HG03432 (cell line): ENCODE data around the gene SLC6A5.

Source experiments
- ATAC-seq: cut with Tn5 transposase; IDR thresholded peaks from one replicate; pipeline ENCODE4 v1.9.1; 2021; ENCODE audit warnings: mild to moderate bottlenecking, moderate library complexity; ENCODE audit not compliant: unreplicated experiment

SLC6A5 gene

DNA sequence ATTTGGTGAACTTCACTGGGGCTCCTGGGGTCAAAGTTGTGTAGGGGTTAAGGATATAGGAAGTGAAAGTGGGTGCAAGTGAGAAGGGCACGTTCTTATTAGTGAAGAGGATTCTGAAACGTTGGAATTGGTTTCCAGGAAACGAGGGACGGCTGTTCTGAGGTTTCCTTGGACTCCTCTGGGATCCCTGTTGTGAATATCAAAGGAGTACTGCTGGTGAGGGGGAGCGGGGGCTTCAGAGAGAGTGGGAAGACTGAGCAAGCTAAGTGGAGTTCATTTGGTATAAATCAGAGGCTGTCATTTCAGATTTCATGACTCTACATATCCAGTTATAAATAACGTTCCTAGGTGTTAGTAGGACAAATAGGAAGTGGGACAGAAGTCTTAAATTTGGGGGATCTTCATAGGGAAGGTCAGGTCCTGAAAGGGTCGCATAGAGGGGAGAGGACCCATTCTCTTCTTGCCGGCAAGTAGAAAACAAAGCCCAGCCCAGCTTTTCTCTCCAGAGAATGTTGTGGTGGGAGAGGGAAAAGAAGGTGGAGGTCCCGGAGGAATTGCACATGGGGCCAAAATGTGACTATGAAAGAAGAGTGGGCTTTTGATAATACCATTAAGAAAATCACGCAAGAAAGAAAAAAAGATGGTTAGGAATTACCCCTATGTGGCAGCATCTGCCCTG, 68.9 kb downstream of the SLC6A5 start:
- ATAC-seq = no peak

GRCh38 chr11:20668844-20669819, 69.7 kb downstream of the SLC6A5 start, which contains the start of gene NELL1:
Gene NELL1, plus strand, starts transcription at chr11:20669586.
- no peak for ATAC-seq

- ATAC-seq = no peak
These were observed 70.6 kb downstream of the SLC6A5 start for GRCh38 chr11:20669820-20670684.

DNA sequence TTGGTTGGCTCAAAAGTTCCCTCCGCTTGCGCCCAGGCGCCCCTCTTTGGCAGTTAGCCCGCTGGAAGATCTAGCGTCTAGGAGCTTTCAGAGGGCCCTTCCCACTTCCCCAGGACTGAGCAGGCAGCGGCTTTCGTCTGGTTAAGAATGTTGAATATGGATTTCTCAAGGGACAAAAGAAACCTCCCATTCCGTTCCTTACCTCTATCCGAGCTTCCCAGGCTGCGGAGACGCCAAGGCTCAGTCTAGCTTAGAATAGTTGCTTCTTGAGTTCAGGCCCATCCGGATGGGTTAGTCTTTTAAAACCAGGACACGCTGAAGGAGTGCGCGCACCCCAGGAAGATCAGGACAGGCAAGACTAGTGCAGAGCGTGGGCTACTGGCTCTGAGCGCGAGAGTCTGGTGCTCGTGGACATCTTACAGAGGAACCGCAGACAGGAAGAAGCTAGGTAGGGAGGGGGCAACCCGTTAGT, 71.6 kb downstream of the SLC6A5 start:
- ATAC-seq = no peak

DNA sequence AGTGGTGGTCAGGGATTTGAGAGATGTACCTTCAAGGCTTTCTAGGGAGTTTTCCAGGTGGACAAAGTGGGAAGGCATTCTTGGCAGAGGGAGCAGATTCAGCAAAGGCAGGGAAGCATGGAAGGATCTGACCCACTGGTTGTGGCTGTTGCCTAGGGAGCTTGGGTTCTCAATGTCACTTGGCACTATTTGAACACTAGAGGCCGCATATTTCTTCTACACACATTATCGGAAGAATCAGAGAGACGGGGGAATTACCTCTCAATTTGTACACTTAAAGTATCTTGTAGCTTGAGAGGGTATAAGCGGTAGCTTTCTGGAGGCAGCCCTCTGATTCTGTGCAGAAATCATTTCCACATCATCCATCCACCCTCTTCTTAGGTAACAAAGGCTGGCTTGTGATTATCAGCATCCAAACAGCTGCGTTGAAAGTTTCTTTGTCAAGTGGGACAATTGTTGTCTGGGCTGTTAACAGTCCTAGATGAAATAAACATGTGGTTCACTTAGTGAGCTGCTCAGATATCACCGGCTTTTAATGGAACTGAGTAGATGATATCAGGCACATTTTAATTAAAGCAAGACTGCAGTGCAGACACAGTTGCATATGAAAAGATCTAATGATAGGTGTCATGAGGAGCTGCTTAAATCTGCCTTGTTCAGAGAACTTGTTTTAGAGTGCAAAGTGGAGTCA, 72.6 kb downstream of the SLC6A5 start:
- ATAC-seq = no peak

- ATAC-seq = no peak
These were observed 73.2 kb downstream of the SLC6A5 start for GRCh38 chr11:20672575-20672974.

GRCh38 chr11:20676658-20677057, 77.2 kb downstream of the SLC6A5 start:
- ATAC-seq = no peak

DNA sequence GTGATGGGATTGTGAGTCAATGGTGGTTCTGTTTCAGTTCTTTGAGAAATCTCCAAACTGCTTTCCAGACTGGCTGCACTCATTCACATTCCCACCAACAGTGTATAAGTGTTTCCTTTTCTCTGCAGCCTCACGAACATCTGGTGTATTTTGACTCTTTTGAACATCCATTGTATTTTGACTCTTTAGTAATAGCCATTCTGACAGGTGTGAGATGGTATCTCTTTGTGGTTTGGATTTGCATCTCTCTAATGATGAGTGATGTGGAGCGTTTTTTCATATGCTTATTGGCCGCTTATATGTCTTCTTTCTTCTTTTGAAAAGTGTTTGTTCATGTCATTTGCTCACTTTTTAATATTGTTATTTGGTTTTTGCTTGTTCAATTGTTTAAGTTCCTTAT, 89.4 kb downstream of the SLC6A5 start:
- no peak for ATAC-seq

DNA sequence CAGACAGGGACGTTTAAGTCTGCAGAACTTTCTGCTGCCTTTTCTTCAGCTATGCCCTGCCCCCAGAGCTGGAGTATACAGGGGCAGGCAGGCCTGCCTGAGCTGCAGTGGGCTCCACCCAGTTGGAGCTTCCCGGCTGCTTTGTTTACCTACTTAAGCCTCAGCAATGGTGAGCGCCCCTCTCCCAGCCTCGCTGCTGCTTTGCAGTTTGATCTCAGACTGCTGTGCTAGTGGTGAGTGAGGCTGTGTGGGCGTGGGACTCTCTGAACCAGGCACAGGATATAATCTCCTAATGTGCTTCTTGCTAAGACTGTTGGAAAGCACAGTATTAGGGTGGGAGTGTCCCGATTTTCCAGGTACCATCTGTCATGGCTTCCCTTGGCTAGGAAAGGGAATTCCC, 108.5 kb downstream of the SLC6A5 start:
- ATAC-seq = no peak
